Thyroid gland (tissue), 4 donors: ENCODE results near the gene SIRT4. TPM values are rescaled to one million over a fixed set of nuclear protein-coding genes. Genes with fewer than 3 reads are reported as not detected.

Source experiments
- DNase-seq, 2 donors: peaks; one replicate each; pipeline ENCODE4 v3.0.0-alpha.2; 2019
- H3K27ac ChIP-seq, 3 donors: fragments of 200-600 bp; sonication (generic); 1 replicate in 2 of 3; 2 replicates in 1 of 3; pipeline ENCODE4 v1.5.1; 2016 to 2019; ENCODE audit warnings: mild to moderate bottlenecking in 1 of 3, moderate library complexity in 1 of 3
- H3K27me3 ChIP-seq: fragments of 200-600 bp; sonication (generic); one replicate; pipeline ENCODE4 v1.5.1; 2019
- H3K36me3 ChIP-seq, 2 donors: fragments of 200-600 bp; sonication (generic); one replicate each; pipeline ENCODE4 v1.5.1; 2016 to 2019
- H3K4me1 ChIP-seq, 2 donors: fragments of 200-600 bp; sonication (generic); one replicate each; pipeline ENCODE4 v1.5.1; 2017 to 2019
- H3K4me3 ChIP-seq, 3 donors: fragments of 200-600 bp; sonication (generic); replicated peaks in 1 of 3; 1 replicate in 2 of 3; 2 replicates in 1 of 3; pipeline ENCODE4 v1.5.1; 2016; ENCODE audit warnings: mild to moderate bottlenecking in 1 of 3
- H3K9me3 ChIP-seq: fragments of 200-600 bp; sonication (generic); one replicate; pipeline ENCODE4 v1.5.1; 2017
- CTCF ChIP-seq, 6 experiments: fragments of 200-600 bp in 3 of 6; fragments of 450-650 bp in 3 of 6; sonication (generic) in 3 of 6; IDR thresholded peaks; one replicate each; pipeline ENCODE4 v1.5.1; 2016 to 2019; ENCODE audit warnings: antibody characterized with exemption in 6 of 6, mild to moderate bottlenecking in 2 of 6, inconsistent platforms in 1 of 6, moderate library complexity in 1 of 6
- POLR2A ChIP-seq, 2 donors: fragments of 450-650 bp; IDR thresholded peaks; one replicate each; pipeline ENCODE4 v1.6.1; 2017; ENCODE audit warnings: antibody characterized with exemption in 2 of 2, mild to moderate bottlenecking in 2 of 2, moderate library complexity in 1 of 2
- WGBS, 2 donors: methylation state at CpG; one replicate each; pipeline ENCODE4 v1.1.5; 2017; 5-methylcytosine and 5-hydroxymethylcytosine counted together
- intact Hi-C: fragments of 100-400 bp; cut with DNase I; formaldehyde crosslinking; loops from one replicate; pipeline ENCODE4 v1.15.1; 2023
- total RNA-seq, 4 donors: library from RNA; depleted of rRNA; stranded (reverse); fragments of >200 nt; gene quantifications; one replicate each; pipeline ENCODE4 v1.2.3, GENCODE V29; 2016

The SIRT4 gene
- total RNA-seq, 4 donors from 2014 or later: 3.1 to 6.5 (median 3.8) TPM; not detected in 1

- DNase-seq: no peak
- Histone ChIP-seq H3K27me3 (no peaks in the 10 kb centered on the region), H3K9me3 (no peaks in the 10 kb centered on the region), H3K4me3 (no peak overlapping the region), H3K4me1 (peaks cover 77 to 89% of the 10 kb centered on the region in 2 donors), H3K36me3 (no peaks in the 10 kb centered on the region), H3K27ac (peak overlapping the region in 2 of 3 donors; percentile 93 to 95)
- intact Hi-C loops: no loop called here
- 80 to 90% methylated on average over 8 of the region's 8 CpGs for WGBS, 2 donors
- TF ChIP-seq CTCF (IDR thresholded peaks at IDR 0.05) (no peak), POLR2A (IDR thresholded peaks at IDR 0.05) (no peak)
These were observed 42.5 kb upstream of the SIRT4 start for GRCh38 chr12:120259418-120260202.

GRCh38 chr12:120260607-120261006, 41.5 kb upstream of the SIRT4 start:
- no peak overlapping the region for H3K4me3 ChIP-seq
- peaks cover 79 to 84% of the 10 kb centered on the region in 2 donors for H3K4me1 ChIP-seq
- no peak overlapping the region for H3K27ac ChIP-seq
- intact Hi-C loops: no loop called here
- no peak for DNase-seq
- no peaks in the 10 kb centered on the region for H3K27me3 ChIP-seq
- H3K36me3 ChIP-seq: no peaks in the 10 kb centered on the region
- H3K9me3 ChIP-seq: no peaks in the 10 kb centered on the region
- no peak for TF ChIP-seq CTCF (IDR thresholded peaks at IDR 0.05)
- WGBS, 2 donors: 95 to 96% methylated on average over 5 of the region's 5 CpGs

- 62 to 70% methylated on average over 10 of the region's 10 CpGs for WGBS, 2 donors
These were observed 39.9 kb upstream of the SIRT4 start for GRCh38 chr12:120261951-120262851.

DNA sequence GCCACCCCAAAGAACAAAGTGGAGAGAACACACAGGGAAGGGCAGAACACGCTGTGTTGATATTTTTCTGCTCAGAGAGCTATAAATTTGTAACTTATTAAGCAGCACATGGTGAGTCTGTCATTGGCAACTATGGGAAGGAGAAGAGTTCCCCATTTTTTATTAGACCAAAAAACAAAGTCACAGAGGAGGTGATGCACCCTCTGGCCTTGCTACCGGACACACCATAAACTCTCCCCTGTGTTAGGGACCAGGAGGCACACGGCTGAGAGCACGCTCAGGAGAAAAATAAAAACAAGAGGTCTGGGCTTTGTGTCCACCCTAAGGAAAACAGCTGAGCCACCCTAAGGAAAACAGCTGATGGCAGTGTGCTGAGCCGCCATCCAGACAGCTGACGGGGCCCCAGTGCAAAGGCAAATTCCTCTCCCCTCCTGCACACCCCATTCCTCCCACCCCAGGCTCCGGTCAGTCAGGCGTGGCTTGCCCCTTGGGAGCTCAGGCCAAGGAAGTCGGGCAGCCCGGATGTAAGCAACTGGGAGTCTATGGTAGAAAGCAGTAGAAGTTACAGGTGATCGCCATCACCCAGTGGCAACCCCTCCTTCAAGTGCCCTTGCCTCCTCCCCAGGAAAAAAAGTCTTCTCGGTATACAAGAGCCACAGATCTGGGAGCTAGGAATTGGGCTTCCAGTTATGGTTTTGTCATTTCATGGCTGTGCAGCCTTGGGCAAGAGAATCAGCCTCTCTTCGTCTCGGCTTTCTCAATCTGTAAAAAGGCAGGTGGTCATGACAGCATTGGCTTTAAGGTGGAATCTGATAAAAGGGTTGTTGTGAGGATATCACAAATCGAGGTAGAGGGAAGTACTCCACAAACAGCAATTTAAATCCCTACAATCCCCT, 39.0 kb upstream of the SIRT4 start:
- Histone ChIP-seq H3K9me3 (no peaks in the 10 kb centered on the region), H3K27ac (peak overlapping the region; percentile 85 to 97 (median 96)), H3K36me3 (no peaks in the 10 kb centered on the region), H3K4me1 (peaks cover 54 to 70% of the 10 kb centered on the region in 2 donors), H3K4me3 (peak overlapping the region in 1 of 3 donors; percentile 99), H3K27me3 (no peaks in the 10 kb centered on the region)
- peak; percentile 61 to 62 for DNase-seq
- intact Hi-C loops: no loop called here
- TF ChIP-seq CTCF (IDR thresholded peaks at IDR 0.05) (no peak), POLR2A (IDR thresholded peaks at IDR 0.05) (peak in 1 of 2 donors; percentile 5)
- 13 to 17% methylated on average over 12 to 15 of the region's 15 CpGs for WGBS, 2 donors

More at GRCh38 chr12:120261951-120262851, 39.9 kb upstream of the SIRT4 start:
- TF ChIP-seq CTCF (IDR thresholded peaks at IDR 0.05): no peak
- TF ChIP-seq POLR2A (IDR thresholded peaks at IDR 0.05): no peak
- H3K36me3 ChIP-seq: no peaks in the 10 kb centered on the region
- H3K4me1 ChIP-seq: peaks cover 63 to 73% of the 10 kb centered on the region in 2 donors
- DNase-seq: no peak
- peak overlapping the region in 1 of 3 donors; percentile 99 for H3K4me3 ChIP-seq
- H3K27me3 ChIP-seq: no peaks in the 10 kb centered on the region
- H3K27ac ChIP-seq: peak overlapping the region; percentile 85 to 97 (median 96)
- intact Hi-C loops: no loop called here
- no peaks in the 10 kb centered on the region for H3K9me3 ChIP-seq
